Measurements from ENCODE around the gene TMC1.

GRCh38 chr9:72486594-72486955 is 34.8 kb upstream of the TMC1 start:
- TF ChIP-seq CTCF (IDR thresholded peaks at IDR 0.05; ENCODE audit: low read length) = no peak
- TF ChIP-seq EZH2 (IDR thresholded peaks at IDR 0.05; ENCODE audit: borderline replicate concordance, low read length) = no peak

Measured in OCI-LY1 (cell line).